Natural killer cell (primary cell): Measurements from ENCODE around the gene ARRDC5. TPM values are rescaled to one million over a fixed set of nuclear protein-coding genes. Genes with fewer than 3 reads are reported as not detected.
"Not testable (repeated sequence)": the region's sequence is repeated elsewhere in the genome, so short reads cannot be mapped to it uniquely, and the experiment has no call there.

Experiments
- ATAC-seq, 3 donors: fragments of 150-1000 bp in 2 of 3; fragments of 200-7000 bp in 1 of 3; cut with Tn5 transposase; 1 replicate in 1 of 3; 2 replicates in 2 of 3; pipeline ENCODE4 v1.10.0; 2021; ENCODE audit warnings: mild to moderate bottlenecking in 2 of 3, moderate library complexity in 2 of 3
- DNase-seq, 2 donors: peaks; one replicate each; pipeline versions ENCODE4 v3.0.0 to v3.0.0-alpha.2; 2013 to 2021; ENCODE audit warnings: mixed read lengths in 1 of 2
- H3K27ac ChIP-seq: one replicate; pipeline ENCODE4 v1.5.1; 2013; ENCODE audit warnings: mild to moderate bottlenecking, low read length
- H3K27me3 ChIP-seq: one replicate; pipeline ENCODE4 v1.6.1; 2013; ENCODE audit warnings: low read length; ENCODE audit not compliant: control insufficient read depth, insufficient read depth
- H3K36me3 ChIP-seq: one replicate; pipeline ENCODE4 v1.6.1; 2013; ENCODE audit warnings: low read length; ENCODE audit not compliant: control insufficient read depth, insufficient read depth
- H3K4me1 ChIP-seq: one replicate; pipeline ENCODE4 v1.6.1; 2013; ENCODE audit warnings: low read length; ENCODE audit not compliant: control insufficient read depth, insufficient read depth
- H3K4me3 ChIP-seq: one replicate; pipeline ENCODE4 v1.5.1; 2013; ENCODE audit warnings: low read length
- H3K9me3 ChIP-seq: one replicate; pipeline ENCODE4 v1.6.1; 2013; ENCODE audit warnings: low read length; ENCODE audit not compliant: control insufficient read depth, insufficient read depth
- H3K27ac Mint-ChIP-seq, 2 donors: one replicate each; pipeline ENCODE4 v1.8.0; 2022; ENCODE audit warnings: mild to moderate bottlenecking in 2 of 2, mixed read lengths in 2 of 2, moderate library complexity in 1 of 2
- H3K27me3 Mint-ChIP-seq, 2 donors: one replicate each; pipeline ENCODE4 v1.8.0; 2022; ENCODE audit warnings: low read depth in 2 of 2, mixed read lengths in 2 of 2
- H3K36me3 Mint-ChIP-seq: one replicate; pipeline ENCODE4 v1.8.0; 2022; ENCODE audit warnings: mixed read lengths
- H3K4me1 Mint-ChIP-seq, 2 donors: one replicate each; pipeline ENCODE4 v1.8.0; 2022; ENCODE audit warnings: mixed read lengths in 2 of 2
- H3K4me3 Mint-ChIP-seq: one replicate; pipeline ENCODE4 v1.8.0; 2022; ENCODE audit warnings: mild to moderate bottlenecking, moderate library complexity, mixed read lengths
- H3K9me3 Mint-ChIP-seq, 2 donors: one replicate each; pipeline ENCODE4 v1.8.0; 2022; ENCODE audit warnings: mixed read lengths in 2 of 2
- CTCF ChIP-seq: fragments of 200-600 bp; IDR thresholded peaks from one replicate; pipeline ENCODE4 v1.8.0; 2022; ENCODE audit warnings: antibody characterized with exemption
- WGBS: methylation state at CpG from one replicate; pipeline ENCODE4 v1.1.7; 2013; ENCODE audit warnings: missing lambda C conversion rate; ENCODE audit not compliant: insufficient coverage; 5-methylcytosine and 5-hydroxymethylcytosine counted together
- intact Hi-C: fragments of 100-400 bp; cut with micrococcal nuclease; formaldehyde crosslinking; loops from one replicate; pipeline ENCODE4 v1.14.2; 2022
- total RNA-seq, 4 donors: library from RNA; stranded (reverse); fragments of 120-200 nt in 1 of 4; gene quantifications; one replicate each; pipeline versions ENCODE4 v1.2.3 to v1.2.4, GENCODE V29; 2013 to 2022

Gene ARRDC5
- total RNA-seq, 3 donors from 2014 or later (not counting 1 experiment from before 2014, with no cell fraction given): 5.9 to 13.0 (median 8.8) TPM

- intact Hi-C loops: no loop called here
- H3K4me1 Mint-ChIP-seq: peaks cover 24 to 37% of the 10 kb centered on the region in 2 donors
- 94% methylated on average over 8 of the region's 8 CpGs for WGBS
These were observed 4.3 kb upstream of the ARRDC5 start for GRCh38 chr19:4906963-4907362.

GRCh38 chr19:4904481-4904880 is 1.8 kb upstream of the ARRDC5 start:
- no peaks in the 10 kb centered on the region for H3K9me3 ChIP-seq
- DNase-seq (no peak), ATAC-seq (no peak)
- peaks cover 9% of the 10 kb centered on the region for H3K4me1 ChIP-seq
- 85% methylated on average over 3 of the region's 3 CpGs for WGBS
- H3K27me3 Mint-ChIP-seq: no peaks in the 10 kb centered on the region
- H3K36me3 Mint-ChIP-seq: no peaks in the 10 kb centered on the region
- H3K27me3 ChIP-seq: no peaks in the 10 kb centered on the region
- H3K4me3 Mint-ChIP-seq: no peak overlapping the region
- no peak overlapping the region for H3K27ac Mint-ChIP-seq
- no peak for TF ChIP-seq CTCF
- intact Hi-C loops: no loop called here
- peaks cover 10 to 21% of the 10 kb centered on the region in 2 donors for H3K4me1 Mint-ChIP-seq
- H3K4me3 ChIP-seq: no peak overlapping the region
- no peaks in the 10 kb centered on the region for H3K9me3 Mint-ChIP-seq
- no peaks in the 10 kb centered on the region for H3K36me3 ChIP-seq
- no peak overlapping the region for H3K27ac ChIP-seq

More at GRCh38 chr19:4906963-4907362, 4.3 kb upstream of the ARRDC5 start:
- Histone ChIP-seq H3K27me3 (no peaks in the 10 kb centered on the region), H3K27ac (no peak overlapping the region), H3K4me1 (peaks cover 27% of the 10 kb centered on the region), H3K36me3 (no peaks in the 10 kb centered on the region), H3K9me3 (no peaks in the 10 kb centered on the region), H3K4me3 (no peak overlapping the region)
- no peak for ATAC-seq
- no peaks in the 10 kb centered on the region for H3K9me3 Mint-ChIP-seq
- H3K4me3 Mint-ChIP-seq: no peak overlapping the region
- H3K27ac Mint-ChIP-seq: no peak overlapping the region
- H3K27me3 Mint-ChIP-seq: no peaks in the 10 kb centered on the region
- no peak for TF ChIP-seq CTCF
- H3K36me3 Mint-ChIP-seq: no peaks in the 10 kb centered on the region
- no peak for DNase-seq

GRCh38 chr19:4900879-4901278 is 1.8 kb downstream of the ARRDC5 start:
- not testable (repeated sequence) for H3K27me3 Mint-ChIP-seq, H3K27ac ChIP-seq

GRCh38 chr19:4897146-4897545 is 5.5 kb downstream of the ARRDC5 start:
- intact Hi-C loops: no loop called here
- H3K4me1 Mint-ChIP-seq: peaks cover 0 to under 1% of the 10 kb centered on the region in 2 donors
- no peaks in the 10 kb centered on the region for H3K27me3 Mint-ChIP-seq
- H3K36me3 ChIP-seq: peaks cover 5% of the 10 kb centered on the region
- no peaks in the 10 kb centered on the region for H3K9me3 ChIP-seq
- H3K27ac ChIP-seq: no peak overlapping the region
- no peaks in the 10 kb centered on the region for H3K36me3 Mint-ChIP-seq
- H3K4me3 ChIP-seq: no peak overlapping the region
- H3K4me1 ChIP-seq: no peaks in the 10 kb centered on the region
- WGBS: 72% methylated on average over 7 of the region's 7 CpGs
- no peaks in the 10 kb centered on the region for H3K27me3 ChIP-seq
- no peak for ATAC-seq
- no peak overlapping the region for H3K27ac Mint-ChIP-seq
- no peak for DNase-seq
- H3K9me3 Mint-ChIP-seq: no peaks in the 10 kb centered on the region
- no peak for TF ChIP-seq CTCF
- H3K4me3 Mint-ChIP-seq: no peak overlapping the region

More at GRCh38 chr19:4900879-4901278, 1.8 kb downstream of the ARRDC5 start:
- H3K36me3 ChIP-seq, H3K4me3 Mint-ChIP-seq, H3K9me3 Mint-ChIP-seq, H3K36me3 Mint-ChIP-seq, ATAC-seq, H3K4me1 ChIP-seq, H3K4me3 ChIP-seq, H3K27me3 ChIP-seq, H3K27ac Mint-ChIP-seq, intact Hi-C loops, H3K4me1 Mint-ChIP-seq, H3K9me3 ChIP-seq, DNase-seq: not testable (repeated sequence)
- 91% methylated on average over 13 of the region's 13 CpGs for WGBS
